Uterus (tissue), 4 donors: Measurements from ENCODE around the gene CHD8. TPM values are rescaled to one million over a fixed set of nuclear protein-coding genes. Genes with fewer than 3 reads are reported as not detected.
A peak's percentile ranks its signal among the peaks of the same experiment; 100 is the strongest.

Source experiments
- DNase-seq, 2 donors: peaks; one replicate each; pipeline ENCODE4 v3.0.0-alpha.2; 2019 to 2020
- H3K27ac ChIP-seq, 2 donors: fragments of 200-600 bp; sonication (generic); 1 replicate in 1 of 2; 2 replicates in 1 of 2; pipeline ENCODE4 v1.5.1; 2016 to 2018
- H3K27me3 ChIP-seq, 2 donors: fragments of 200-600 bp; sonication (generic); one replicate each; pipeline ENCODE4 v1.5.1; 2018 to 2019; ENCODE audit warnings: control low read depth in 1 of 2
- H3K36me3 ChIP-seq, 2 donors: fragments of 200-600 bp; sonication (generic); one replicate each; pipeline ENCODE4 v1.5.1; 2019; ENCODE audit warnings: control low read depth in 1 of 2
- H3K4me1 ChIP-seq, 2 donors: fragments of 200-600 bp; sonication (generic); one replicate each; pipeline ENCODE4 v1.5.1; 2018 to 2019; ENCODE audit warnings: control low read depth in 1 of 2
- H3K4me3 ChIP-seq, 2 donors: fragments of 200-600 bp; sonication (generic); 1 replicate in 1 of 2; 2 replicates in 1 of 2; pipeline ENCODE4 v1.5.1; 2018 to 2019; ENCODE audit warnings: mild to moderate bottlenecking in 1 of 2
- H3K9me3 ChIP-seq, 2 donors: fragments of 200-600 bp; sonication (generic); one replicate each; pipeline ENCODE4 v1.5.1; 2019; ENCODE audit warnings: control low read depth in 1 of 2
- CTCF ChIP-seq, 4 experiments: fragments of 200-600 bp in 2 of 4; fragments of 450-650 bp in 2 of 4; sonication (generic) in 2 of 4; IDR thresholded peaks; one replicate each; pipeline ENCODE4 v1.5.1; 2016 to 2019; ENCODE audit warnings: antibody characterized with exemption in 4 of 4, mild to moderate bottlenecking in 2 of 4, moderate library complexity in 1 of 4
- POLR2A ChIP-seq, 2 donors: fragments of 450-650 bp; IDR thresholded peaks; one replicate each; pipeline ENCODE4 v1.6.1; 2016; ENCODE audit warnings: antibody characterized with exemption in 2 of 2, mild to moderate bottlenecking in 1 of 2, moderate library complexity in 1 of 2
- intact Hi-C: fragments of 100-400 bp; cut with DNase I; formaldehyde crosslinking; loops from one replicate; pipeline ENCODE4 v1.15.1; 2023; ENCODE audit warnings: low total_unique reads
- total RNA-seq, 4 donors: library from RNA; depleted of rRNA in 3 of 4; stranded (reverse); fragments of >200 nt in 3 of 4; gene quantifications; one replicate each; pipeline versions ENCODE4 v1.1.0 to v1.2.4, GENCODE V29; 2014 to 2023
- donor health status: DM: yes; HTN: yes; CAD: no.

CHD8 gene
- total RNA-seq, 4 donors from 2014 or later, result 21.8 to 95.1 (median 48.8) TPM

DNA sequence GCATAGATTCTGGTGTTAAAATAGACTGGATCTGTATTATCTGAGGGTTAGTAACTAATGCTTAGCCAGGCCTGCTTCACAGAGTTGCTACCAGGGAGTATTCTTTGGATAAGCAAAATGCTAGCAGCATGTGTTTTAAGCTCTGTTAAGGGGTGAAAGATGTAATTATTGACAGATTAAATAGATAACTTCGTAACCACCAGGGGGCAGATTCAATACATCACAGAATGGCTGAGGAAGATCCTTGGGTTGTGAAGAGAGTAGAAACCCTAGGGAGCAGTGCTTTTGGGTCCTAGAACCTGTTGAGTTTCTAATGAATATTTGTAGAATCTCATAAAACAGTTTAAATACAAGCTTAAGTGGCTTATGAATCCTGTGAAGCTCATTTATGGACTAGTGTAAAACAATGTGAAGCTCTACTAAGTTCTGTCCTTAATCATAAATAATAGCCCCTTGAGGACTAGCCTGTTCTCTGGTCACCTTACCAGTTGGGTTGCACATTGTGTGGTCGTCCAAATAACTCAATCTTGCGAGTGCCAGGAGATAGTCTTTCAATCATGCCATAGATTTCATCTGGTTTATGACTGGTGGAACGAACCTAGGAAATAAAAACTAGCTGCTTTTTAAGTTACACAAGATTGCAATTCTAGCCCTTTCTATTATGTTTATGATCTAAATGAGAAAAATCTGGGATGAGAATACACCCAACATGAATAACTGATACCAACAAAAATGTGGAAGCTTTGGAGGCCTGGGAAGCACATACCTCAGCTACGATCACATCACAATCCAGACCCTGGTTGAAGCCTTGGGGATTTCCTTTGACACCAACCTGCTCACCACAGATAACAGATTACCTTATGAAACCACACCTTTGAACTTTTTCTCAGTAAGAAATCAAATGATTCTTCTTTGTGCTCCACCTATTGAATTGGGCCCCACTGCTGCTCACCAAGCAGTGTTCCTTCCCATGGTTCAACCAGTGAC is 42.9 kb upstream of the CHD8 start:
- Histone ChIP-seq H3K9me3 (no peaks in the 10 kb centered on the region), H3K4me1 (no peaks in the 10 kb centered on the region), H3K27ac (peak overlapping the region in 1 of 2 donors; percentile 16), H3K4me3 (no peak overlapping the region), H3K27me3 (no peaks in the 10 kb centered on the region), H3K36me3 (no peaks in the 10 kb centered on the region)
- TF ChIP-seq POLR2A (IDR thresholded peaks at IDR 0.05) (no peak), CTCF (IDR thresholded peaks at IDR 0.05) (peak; percentile 29 to 52 (median 42))
- no peak for DNase-seq
- intact Hi-C loops, result no loop called here

- no peak overlapping the region for H3K4me3 ChIP-seq
- H3K27me3 ChIP-seq, result no peaks in the 10 kb centered on the region
- H3K4me1 ChIP-seq, result no peaks in the 10 kb centered on the region
- H3K36me3 ChIP-seq, result no peaks in the 10 kb centered on the region
- no peaks in the 10 kb centered on the region for H3K9me3 ChIP-seq
- TF ChIP-seq POLR2A (IDR thresholded peaks at IDR 0.05) (no peak), CTCF (IDR thresholded peaks at IDR 0.05) (no peak)
- DNase-seq, result no peak
- intact Hi-C loops, result no loop called here
- H3K27ac ChIP-seq, result no peak overlapping the region
These were observed 40.5 kb upstream of the CHD8 start for GRCh38 chr14:21496453-21496852.

- Histone ChIP-seq H3K9me3 (no peaks in the 10 kb centered on the region), H3K27me3 (no peaks in the 10 kb centered on the region), H3K4me1 (no peaks in the 10 kb centered on the region), H3K4me3 (no peak overlapping the region), H3K36me3 (no peaks in the 10 kb centered on the region), H3K27ac (no peak overlapping the region)
- DNase-seq, result no peak
- intact Hi-C loops, result no loop called here
- TF ChIP-seq POLR2A (IDR thresholded peaks at IDR 0.05) (no peak), CTCF (IDR thresholded peaks at IDR 0.05) (no peak)
These were observed 39.2 kb upstream of the CHD8 start for GRCh38 chr14:21494902-21495762.

DNA sequence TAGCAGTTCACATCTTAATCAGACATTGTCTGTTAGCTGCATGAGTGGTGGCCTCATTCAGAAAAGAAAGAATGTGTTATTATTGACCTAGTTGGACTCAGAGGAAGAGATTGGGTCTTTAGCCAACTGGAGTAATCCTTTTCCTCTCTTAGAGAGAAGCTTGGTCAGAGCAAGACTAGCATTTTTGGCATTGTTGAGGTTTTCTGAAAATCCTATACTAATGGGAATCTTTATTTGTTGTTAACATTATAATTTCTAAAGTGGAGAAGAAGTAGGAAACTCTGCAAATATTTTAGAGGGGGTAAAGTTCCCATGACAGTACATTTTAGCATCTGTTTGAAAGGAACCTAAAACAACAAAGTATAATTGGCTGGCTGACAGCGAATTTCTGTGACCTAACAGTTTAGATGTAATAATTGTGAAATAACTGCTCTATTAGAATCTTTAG is 30.7 kb upstream of the CHD8 start:
- no peaks in the 10 kb centered on the region for H3K36me3 ChIP-seq
- H3K4me1 ChIP-seq, result no peaks in the 10 kb centered on the region
- H3K4me3 ChIP-seq, result no peak overlapping the region
- no peaks in the 10 kb centered on the region for H3K27me3 ChIP-seq
- TF ChIP-seq CTCF (IDR thresholded peaks at IDR 0.05) (no peak), POLR2A (IDR thresholded peaks at IDR 0.05) (no peak)
- no peaks in the 10 kb centered on the region for H3K9me3 ChIP-seq
- no peak overlapping the region for H3K27ac ChIP-seq
- intact Hi-C loops, result no loop called here
- no peak for DNase-seq
